SK-N-MC (cell line): Measurements from ENCODE around the gene TIMM44.

Experiments used
- EZH2 ChIP-seq: fragments of 200-600 bp; sonication (generic); IDR thresholded peaks from one replicate; pipeline ENCODE4 v1.6.1; 2017; ENCODE audit warnings: antibody characterized with exemption
- POLR2AphosphoS5 ChIP-seq: IDR thresholded peaks from 2 replicates; pipeline ENCODE4 v1.6.1; 2012; ENCODE audit warnings: mild to moderate bottlenecking, low read depth, low read length, borderline replicate concordance

DNA sequence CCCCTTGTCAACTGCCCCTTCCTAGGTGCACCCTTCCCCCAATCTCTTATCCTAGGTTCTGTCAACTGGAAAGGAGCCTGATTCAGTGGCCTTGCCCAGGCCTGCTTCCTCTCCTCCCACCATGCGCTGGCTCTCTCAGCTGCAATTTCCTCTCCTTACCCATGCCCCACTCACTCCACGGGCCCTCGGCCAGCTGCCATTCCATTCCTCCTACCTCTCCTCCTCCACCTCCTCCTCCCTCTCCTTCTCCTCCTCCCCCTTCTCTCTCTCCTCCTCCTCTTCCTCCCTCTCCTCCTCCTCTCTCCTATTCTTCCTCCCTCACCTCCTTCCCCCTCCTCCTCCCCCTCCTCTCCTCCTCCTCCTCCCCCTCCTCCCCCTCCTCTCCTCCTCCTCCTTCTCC, 9.6 kb upstream of the TIMM44 start:
- no peak for TF ChIP-seq EZH2
- TF ChIP-seq POLR2AphosphoS5 = no peak
